Karpas-422 (cell line): Measurements from ENCODE around the gene ULK2. TPM values are rescaled to one million over a fixed set of nuclear protein-coding genes. Genes with fewer than 3 reads are reported as not detected.
A peak's percentile ranks its signal among the peaks of the same experiment; 100 is the strongest.

Experiments used
- DNase-seq: peaks from one replicate; pipeline ENCODE4 v3.0.0-alpha.2; 2015
- H2AFZ ChIP-seq: fragments of 200-600 bp; sonication (generic); 2 replicates; pipeline ENCODE4 v1.6.1; 2014; ENCODE audit warnings: antibody characterized with exemption, low read length, mixed read lengths
- H3K27ac ChIP-seq: fragments of 200-600 bp; sonication (generic); 2 replicates; pipeline ENCODE4 v1.5.1; 2014; ENCODE audit warnings: mild to moderate bottlenecking, low read length, moderate library complexity
- H3K27me3 ChIP-seq: fragments of 200-600 bp; sonication (generic); 2 replicates; pipeline ENCODE4 v1.6.1; 2014; ENCODE audit warnings: low read length, mixed read lengths
- H3K36me3 ChIP-seq: fragments of 200-600 bp; sonication (generic); 2 replicates; pipeline ENCODE4 v1.6.1; 2014; ENCODE audit warnings: low read length, mixed read lengths; ENCODE audit not compliant: insufficient read depth
- H3K4me1 ChIP-seq: fragments of 200-600 bp; sonication (generic); 2 replicates; pipeline ENCODE4 v1.6.1; 2014; ENCODE audit warnings: mild to moderate bottlenecking, low read length, mixed read lengths
- H3K4me2 ChIP-seq: fragments of 200-600 bp; sonication (generic); 2 replicates; pipeline ENCODE4 v1.6.1; 2014; ENCODE audit warnings: low read length, low read depth, mild to moderate bottlenecking; ENCODE audit not compliant: poor library complexity, severe bottlenecking
- H3K4me3 ChIP-seq: fragments of 200-600 bp; sonication (generic); 2 replicates; pipeline ENCODE4 v1.5.1; 2014; ENCODE audit warnings: mild to moderate bottlenecking, antibody characterized with exemption, low read length, mixed read lengths
- H3K79me2 ChIP-seq: fragments of 200-600 bp; sonication (generic); 2 replicates; pipeline ENCODE4 v1.6.1; 2014; ENCODE audit warnings: mild to moderate bottlenecking, low read length, mixed read lengths
- H3K9ac ChIP-seq: fragments of 200-600 bp; sonication (generic); 2 replicates; pipeline ENCODE4 v1.6.0; 2014; ENCODE audit warnings: low read length
- H3K9me2 ChIP-seq: fragments of 200-600 bp; sonication (generic), shearing (Covaris generic); replicated peaks from 2 replicates; pipeline ENCODE4 v1.6.0; 2014; ENCODE audit warnings: mild to moderate bottlenecking, low read length, moderate library complexity; ENCODE audit not compliant: insufficient read depth
- H3K9me3 ChIP-seq: fragments of 300-700, 200-600 bp; sonication (generic); 2 replicates; pipeline ENCODE4 v1.6.1; 2014; ENCODE audit warnings: low read length, mixed read lengths
- H4K20me1 ChIP-seq: fragments of 200-600 bp; sonication (generic); 2 replicates; pipeline ENCODE4 v1.6.1; 2014; ENCODE audit warnings: mild to moderate bottlenecking, antibody characterized with exemption, low read length, low read depth; ENCODE audit not compliant: insufficient read depth
- total RNA-seq: library from RNA; depleted of rRNA; stranded (reverse); fragments of >200 nt; shearing (Covaris generic); gene quantifications from 2 replicates; pipeline ENCODE4 v1.2.3, GENCODE V29; 2014; ENCODE audit warnings: low replicate concordance

Gene ULK2
- total RNA-seq, 1 experiment from 2014 or later: not detected

GRCh38 chr17:19762515-19762961 is 105.2 kb downstream of the ULK2 start:
- no peaks in the 10 kb centered on the region for H3K27me3 ChIP-seq
- H3K27ac ChIP-seq: no peak overlapping the region
- H3K9ac ChIP-seq: no peak overlapping the region
- H3K4me1 ChIP-seq: no peaks in the 10 kb centered on the region
- no peaks in the 10 kb centered on the region for H3K79me2 ChIP-seq
- peak; percentile 82 for DNase-seq
- no peaks in the 10 kb centered on the region for H4K20me1 ChIP-seq
- H2AFZ ChIP-seq: no peak overlapping the region
- H3K4me2 ChIP-seq: no peak overlapping the region
- H3K9me2 ChIP-seq: no peaks in the 10 kb centered on the region
- no peaks in the 10 kb centered on the region for H3K36me3 ChIP-seq
- H3K9me3 ChIP-seq: no peaks in the 10 kb centered on the region
- H3K4me3 ChIP-seq: no peak overlapping the region

- H3K9me3 ChIP-seq: no peaks in the 10 kb centered on the region
- no peak overlapping the region for H3K9ac ChIP-seq
- H3K4me1 ChIP-seq: no peaks in the 10 kb centered on the region
- no peak for DNase-seq
- no peak overlapping the region for H3K4me3 ChIP-seq
- no peaks in the 10 kb centered on the region for H3K36me3 ChIP-seq
- H3K79me2 ChIP-seq: no peaks in the 10 kb centered on the region
- no peaks in the 10 kb centered on the region for H3K27me3 ChIP-seq
- H2AFZ ChIP-seq: no peak overlapping the region
- no peaks in the 10 kb centered on the region for H4K20me1 ChIP-seq
- no peaks in the 10 kb centered on the region for H3K9me2 ChIP-seq
- H3K27ac ChIP-seq: no peak overlapping the region
- H3K4me2 ChIP-seq: no peak overlapping the region
These were observed 107.0 kb downstream of the ULK2 start for GRCh38 chr17:19760746-19761145.

- Histone ChIP-seq H3K4me1 (peaks cover 3% of the 10 kb centered on the region), H3K79me2 (no peaks in the 10 kb centered on the region), H3K9me2 (no peaks in the 10 kb centered on the region), H3K9me3 (no peaks in the 10 kb centered on the region), H2AFZ (no peak overlapping the region), H3K9ac (no peak overlapping the region), H4K20me1 (0 out of 2 replicates have a peak, but pooled peaks cover under 1% of the 10 kb centered on the region), H3K27me3 (no peaks in the 10 kb centered on the region), H3K4me2 (no peak overlapping the region), H3K27ac (no peak overlapping the region), H3K36me3 (no peaks in the 10 kb centered on the region), H3K4me3 (no peak overlapping the region)
- no peak for DNase-seq
These were observed 107.9 kb downstream of the ULK2 start for GRCh38 chr17:19759568-19760549.

- no peaks in the 10 kb centered on the region for H3K9me2 ChIP-seq
- no peaks in the 10 kb centered on the region for H3K27me3 ChIP-seq
- H3K4me3 ChIP-seq: no peak overlapping the region
- H3K79me2 ChIP-seq: no peaks in the 10 kb centered on the region
- H3K9ac ChIP-seq: no peak overlapping the region
- no peak overlapping the region for H3K4me2 ChIP-seq
- H3K4me1 ChIP-seq: peaks cover 7% of the 10 kb centered on the region
- H4K20me1 ChIP-seq: 0 out of 2 replicates have a peak, but pooled peaks cover 3% of the 10 kb centered on the region
- H3K36me3 ChIP-seq: no peaks in the 10 kb centered on the region
- no peak overlapping the region for H2AFZ ChIP-seq
- no peak overlapping the region for H3K27ac ChIP-seq
- no peak for DNase-seq
- H3K9me3 ChIP-seq: no peaks in the 10 kb centered on the region
These were observed 110.1 kb downstream of the ULK2 start for GRCh38 chr17:19757536-19758180.

- Histone ChIP-seq H3K9me2 (no peaks in the 10 kb centered on the region), H3K9me3 (no peaks in the 10 kb centered on the region), H3K4me3 (no peak overlapping the region), H3K27ac (no peak overlapping the region), H3K4me2 (no peak overlapping the region), H2AFZ (no peak overlapping the region), H3K27me3 (no peaks in the 10 kb centered on the region), H4K20me1 (0 out of 2 replicates have a peak, but pooled peaks cover 3% of the 10 kb centered on the region), H3K36me3 (no peaks in the 10 kb centered on the region), H3K4me1 (peaks cover 7% of the 10 kb centered on the region), H3K79me2 (no peaks in the 10 kb centered on the region), H3K9ac (no peak overlapping the region)
- DNase-seq: no peak
These were observed 111.2 kb downstream of the ULK2 start for GRCh38 chr17:19756546-19756945.

GRCh38 chr17:19755821-19756510 is 111.8 kb downstream of the ULK2 start:
- no peaks in the 10 kb centered on the region for H3K27me3 ChIP-seq

GRCh38 chr17:19755392-19755791 is 112.3 kb downstream of the ULK2 start:
- Histone ChIP-seq H4K20me1 (0 out of 2 replicates have a peak, but pooled peaks cover 3% of the 10 kb centered on the region), H3K27ac (no peak overlapping the region), H3K9ac (no peak overlapping the region), H3K9me3 (no peaks in the 10 kb centered on the region), H3K79me2 (no peaks in the 10 kb centered on the region), H3K36me3 (no peaks in the 10 kb centered on the region), H2AFZ (no peak overlapping the region), H3K9me2 (no peaks in the 10 kb centered on the region), H3K27me3 (no peaks in the 10 kb centered on the region), H3K4me1 (peaks cover 7% of the 10 kb centered on the region), H3K4me2 (no peak overlapping the region), H3K4me3 (no peak overlapping the region)
- no peak for DNase-seq

More at GRCh38 chr17:19755821-19756510, 111.8 kb downstream of the ULK2 start:
- H3K9me2 ChIP-seq: no peaks in the 10 kb centered on the region
- no peak overlapping the region for H3K9ac ChIP-seq
- H3K36me3 ChIP-seq: no peaks in the 10 kb centered on the region
- H2AFZ ChIP-seq: no peak overlapping the region
- no peaks in the 10 kb centered on the region for H3K79me2 ChIP-seq
- no peak overlapping the region for H3K4me2 ChIP-seq
- H3K9me3 ChIP-seq: no peaks in the 10 kb centered on the region
- H4K20me1 ChIP-seq: 0 out of 2 replicates have a peak, but pooled peaks cover 3% of the 10 kb centered on the region
- no peak for DNase-seq
- no peak overlapping the region for H3K4me3 ChIP-seq
- peaks cover 7% of the 10 kb centered on the region for H3K4me1 ChIP-seq
- H3K27ac ChIP-seq: no peak overlapping the region
